HEK293 (cell line): ENCODE measurements around the gene SLC5A10.
A peak's percentile ranks its signal among the peaks of the same experiment; 100 is the strongest.

Experiments used
- CTCF ChIA-PET: fragments of 350-600 bp; formaldehyde crosslinking; extraction: SDS; loops from one replicate; lab custom pipeline; 2021; ENCODE audit warnings: antibody characterized with exemption; lab: Yijun Ruan, JAX
- POLR2A ChIA-PET: fragments of 300-600 bp; formaldehyde crosslinking; extraction: SDS; loops from one replicate; lab custom pipeline; 2020; ENCODE audit warnings: antibody characterized with exemption, inconsistent platforms; lab: Yijun Ruan, JAX
- H3K27ac ChIP-seq: fragments of 200-500 bp; sonication (Bioruptor generic); 2 replicates; pipeline ENCODE4 v1.5.1; 2014; ENCODE audit warnings: low read depth, low read length, control low read depth, inconsistent platforms; ENCODE audit errors: extremely low read depth
- H3K36me3 ChIP-seq, 2 experiments: fragments of 200-500 bp in 1 of 2; sonication (Bioruptor generic) in 1 of 2; 1 replicate in 1 of 2; 2 replicates in 1 of 2; pipeline ENCODE4 v1.5.1; 2014 to 2017; ENCODE audit warnings: inconsistent platforms in 2 of 2, low read length in 2 of 2; ENCODE audit not compliant: control insufficient read depth in 2 of 2, insufficient read depth in 1 of 2
- H3K4me1 ChIP-seq: fragments of 200-500 bp; sonication (Bioruptor generic); 2 replicates; pipeline ENCODE4 v1.5.1; 2014; ENCODE audit warnings: mild to moderate bottlenecking, low read length, inconsistent platforms; ENCODE audit not compliant: control insufficient read depth, insufficient read depth
- H3K4me3 ChIP-seq: 2 replicates; pipeline ENCODE4 v1.5.1; 2011; ENCODE audit warnings: low read depth, mild to moderate bottlenecking, control low read depth, low read length, moderate library complexity
- H3K9me3 ChIP-seq: fragments of 200-500 bp; sonication (Bioruptor generic); 2 replicates; pipeline ENCODE4 v1.5.1; 2014; ENCODE audit warnings: low read depth, low read length, inconsistent platforms; ENCODE audit not compliant: control insufficient read depth, insufficient read depth
- EGR2 ChIP-seq: fragments of 450-650 bp; formaldehyde crosslinking; IDR thresholded peaks from 2 replicates; pipeline ENCODE4 v1.5.1; 2016; ENCODE audit warnings: low read depth, missing biosample characterization, missing genetic modification characterization
- IKZF3 ChIP-seq: fragments of 450-650 bp; IDR thresholded peaks from 2 replicates; pipeline ENCODE4 v1.5.0; 2018; ENCODE audit warnings: missing biosample characterization, mild to moderate bottlenecking, missing genetic modification characterization, moderate library complexity
- PRDM4 ChIP-seq: fragments of 450-650 bp; formaldehyde crosslinking; IDR thresholded peaks from 2 replicates; pipeline ENCODE4 v1.5.1; 2017; ENCODE audit warnings: missing biosample characterization, missing genetic modification characterization
- REST ChIP-seq: fragments of 450-650 bp; formaldehyde crosslinking; IDR thresholded peaks from 2 replicates; pipeline ENCODE4 v1.5.1; 2016; ENCODE audit warnings: missing biosample characterization, missing genetic modification characterization
- ZBTB44 ChIP-seq: fragments of 450-650 bp; IDR thresholded peaks from 2 replicates; pipeline ENCODE4 v1.5.1; 2018; ENCODE audit warnings: missing biosample characterization, mild to moderate bottlenecking, missing genetic modification characterization
- ZIC2 ChIP-seq: fragments of 450-650 bp; formaldehyde crosslinking; IDR thresholded peaks from 2 replicates; pipeline ENCODE4 v1.5.1; 2016; ENCODE audit warnings: missing biosample characterization, missing genetic modification characterization
- ZNF132 ChIP-seq: fragments of 450-650 bp; formaldehyde crosslinking; IDR thresholded peaks from 2 replicates; pipeline ENCODE4 v1.5.1; 2017; ENCODE audit warnings: missing biosample characterization, missing genetic modification characterization, borderline replicate concordance
- ZNF157 ChIP-seq: fragments of 450-650 bp; formaldehyde crosslinking; IDR thresholded peaks from 2 replicates; pipeline ENCODE4 v1.5.1; 2016; ENCODE audit warnings: missing biosample characterization, missing genetic modification characterization
- ZNF16 ChIP-seq: fragments of 450-650 bp; formaldehyde crosslinking; IDR thresholded peaks from 2 replicates; pipeline ENCODE4 v1.5.1; 2016; ENCODE audit warnings: low read depth, missing biosample characterization, missing genetic modification characterization
- ZNF174 ChIP-seq: fragments of 450-650 bp; formaldehyde crosslinking; IDR thresholded peaks from 2 replicates; pipeline ENCODE4 v1.5.0; 2017; ENCODE audit warnings: missing biosample characterization, mild to moderate bottlenecking, missing genetic modification characterization
- ZNF239 ChIP-seq: fragments of 450-650 bp; formaldehyde crosslinking; IDR thresholded peaks from 2 replicates; pipeline ENCODE4 v1.5.1; 2016; ENCODE audit warnings: missing biosample characterization, missing genetic modification characterization
- ZNF280D ChIP-seq: fragments of 450-650 bp; formaldehyde crosslinking; IDR thresholded peaks from 2 replicates; pipeline ENCODE4 v1.5.1; 2016; ENCODE audit warnings: missing biosample characterization, missing genetic modification characterization
- ZNF37A ChIP-seq: fragments of 450-650 bp; IDR thresholded peaks from 2 replicates; pipeline ENCODE4 v1.5.1; 2018; ENCODE audit warnings: missing biosample characterization, missing genetic modification characterization
- ZNF423 ChIP-seq: fragments of 450-650 bp; formaldehyde crosslinking; IDR thresholded peaks from 2 replicates; pipeline ENCODE4 v1.5.1; 2016; ENCODE audit warnings: missing biosample characterization, missing genetic modification characterization
- ZNF48 ChIP-seq: fragments of 450-650 bp; formaldehyde crosslinking; IDR thresholded peaks from 2 replicates; pipeline ENCODE4 v1.5.1; 2016; ENCODE audit warnings: missing biosample characterization, missing genetic modification characterization
- ZNF585B ChIP-seq: fragments of 450-650 bp; formaldehyde crosslinking; IDR thresholded peaks from 2 replicates; pipeline ENCODE4 v1.5.1; 2016; ENCODE audit warnings: missing biosample characterization, missing genetic modification characterization

The SLC5A10 gene

GRCh38 chr17:18954321-18954720 is 2.4 kb downstream of the SLC5A10 start:
- H3K27ac ChIP-seq = no peak overlapping the region

GRCh38 chr17:18955009-18955408 is 3.0 kb downstream of the SLC5A10 start:
- no peak for TF ChIP-seq ZBTB44 (tag by site-specific recombination)
- no peak for TF ChIP-seq ZNF585B (tag by site-specific recombination)
- no peak for TF ChIP-seq ZNF239 (tag by site-specific recombination)
- TF ChIP-seq ZNF16 (tag by site-specific recombination) = no peak
- no peak for TF ChIP-seq ZNF423
- TF ChIP-seq ZNF37A (tag by site-specific recombination) = no peak
- no peak for TF ChIP-seq ZNF48 (tag by site-specific recombination)
- TF ChIP-seq ZNF280D (tag by site-specific recombination) = no peak
- TF ChIP-seq EGR2 (tag by site-specific recombination) = no peak
- TF ChIP-seq REST = no peak
- no peak for TF ChIP-seq IKZF3
- TF ChIP-seq PRDM4 (tag by site-specific recombination) = no peak
- no peak for TF ChIP-seq ZNF174 (tag by site-specific recombination)
- TF ChIP-seq, all 188 proteins: peak for 0
- H3K4me1 ChIP-seq = no peaks in the 10 kb centered on the region
- H3K9me3 ChIP-seq = no peaks in the 10 kb centered on the region
- H3K36me3 ChIP-seq = no peaks in the 10 kb centered on the region
- POLR2A ChIA-PET = interaction anchor here (0.6 kb wide), 1 partner anchor 31 kb away, joined by 5 read pairs; no protein-coding TSS in a partner anchor
- H3K4me3 ChIP-seq = no peak overlapping the region
- no peak overlapping the region for H3K27ac ChIP-seq
- CTCF ChIA-PET = interaction anchor here (1.0 to 1.1 kb wide), 2 partner anchors 68 to 329 kb away, joined by 3 to 6 read pairs; no protein-coding TSS in a partner anchor

More at GRCh38 chr17:18954321-18954720, 2.4 kb downstream of the SLC5A10 start:
- H3K36me3 ChIP-seq = no peaks in the 10 kb centered on the region
- no peaks in the 10 kb centered on the region for H3K9me3 ChIP-seq
- POLR2A ChIA-PET = interaction anchor here (0.6 kb wide), 1 partner anchor 32 kb away, joined by 5 read pairs; no protein-coding TSS in a partner anchor
- H3K4me1 ChIP-seq = no peaks in the 10 kb centered on the region
- CTCF ChIA-PET = interaction anchor here (1.0 to 1.1 kb wide), 2 partner anchors 68 to 328 kb away, joined by 3 to 6 read pairs; no protein-coding TSS in a partner anchor
- H3K4me3 ChIP-seq = no peak overlapping the region
- TF ChIP-seq ZNF157 (tag by site-specific recombination) (no peak), ZNF132 (tag by site-specific recombination) (no peak), ZIC2 (0 out of 2 replicates have a peak, but pooled peaks have one; percentile 12)
